CD4-positive, alpha-beta T cell treated with Interleukin-15 for 1 hour (primary cell): ENCODE measurements around the gene NIN.
"Not testable (repeated sequence)": the region's sequence is repeated elsewhere in the genome, so short reads cannot be mapped to it uniquely, and the experiment has no call there.

Experiments used
- DNase-seq: peaks from one replicate; pipeline ENCODE4 v3.0.0-alpha.2; 2020

Gene NIN

DNA sequence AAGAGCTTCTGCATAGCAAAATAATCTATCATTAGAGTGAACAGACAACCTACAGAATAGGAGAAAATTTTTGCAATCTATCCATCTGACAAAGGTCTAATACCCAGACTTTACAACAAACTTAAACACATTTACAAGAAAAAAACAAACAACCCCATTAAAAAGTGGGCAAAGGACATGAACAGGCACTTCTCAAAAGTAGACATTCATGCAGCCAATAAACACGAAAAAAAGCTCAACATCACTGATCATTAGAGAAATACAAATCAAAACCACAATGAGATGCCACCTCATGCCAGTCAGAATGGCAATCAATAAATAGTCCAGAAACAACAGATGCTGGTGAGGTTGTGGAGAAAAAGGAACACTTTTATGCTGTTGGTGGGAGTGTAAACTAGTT, 15.9 kb downstream of the NIN start:
- not testable (repeated sequence) for DNase-seq

DNA sequence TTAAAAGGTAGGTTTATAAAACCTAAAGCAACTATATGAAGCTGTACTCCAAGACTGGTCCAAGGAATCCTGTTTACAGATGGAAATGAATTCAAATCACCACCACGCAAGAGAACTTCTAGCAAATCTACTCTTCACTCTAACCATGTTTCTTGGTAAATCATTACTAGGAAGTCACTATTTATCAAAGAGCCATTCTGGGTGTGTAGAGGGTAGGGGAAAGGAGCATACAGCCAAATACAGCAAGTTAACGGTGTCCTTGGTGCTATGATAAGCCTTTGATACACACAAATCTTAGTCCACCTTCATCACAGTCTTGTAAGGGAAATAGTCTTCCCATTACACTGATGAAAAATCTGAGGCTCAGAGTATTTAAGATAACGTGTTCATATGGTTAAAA, 16.8 kb downstream of the NIN start:
- no peak for DNase-seq

DNA sequence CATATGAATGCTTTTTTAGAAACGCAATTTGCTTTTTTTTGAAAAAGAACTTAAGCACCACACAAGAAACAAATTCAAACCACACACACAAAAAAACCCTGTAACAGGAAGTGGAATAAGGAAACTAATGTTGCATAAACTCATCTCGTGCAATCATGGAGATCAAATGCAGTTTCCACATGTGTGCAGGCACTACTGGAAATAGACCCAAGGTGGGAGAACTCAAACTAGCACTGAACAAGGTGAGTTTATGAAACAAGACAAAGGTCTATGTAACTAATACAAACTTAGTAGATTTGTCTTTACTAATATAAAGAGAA, 17.5 kb downstream of the NIN start:
- no peak for DNase-seq

DNA sequence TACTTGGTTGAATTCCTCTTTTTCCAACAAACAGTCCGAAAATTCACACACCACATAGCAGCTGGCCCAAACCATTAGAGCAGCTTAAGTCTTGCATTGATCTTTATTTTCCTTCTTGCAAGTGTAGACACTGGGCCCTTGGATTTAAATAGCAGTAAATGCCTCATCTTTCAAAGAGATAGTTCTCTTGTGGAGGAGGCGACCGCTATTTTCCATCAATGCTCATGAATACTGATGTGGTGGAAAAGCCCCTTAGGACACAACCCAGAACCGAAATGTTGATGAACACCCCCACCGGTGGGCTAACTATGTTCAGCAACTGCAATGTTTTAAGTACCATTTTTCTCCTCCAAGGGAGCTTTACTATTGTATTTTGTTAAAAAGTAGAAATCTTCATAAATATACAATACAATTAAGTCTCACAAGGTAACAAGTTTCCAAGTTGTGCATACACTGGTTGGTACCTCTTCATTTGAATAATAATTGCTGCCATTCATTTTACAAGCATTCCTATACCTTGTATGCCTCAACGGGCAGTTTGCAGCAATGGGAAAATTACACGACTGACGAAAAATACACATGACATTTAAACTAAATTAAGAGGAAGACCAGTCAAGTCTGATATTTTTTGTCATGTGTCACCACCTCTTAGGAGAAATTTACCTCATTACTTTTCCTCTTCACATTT, 18.0 kb downstream of the NIN start:
- DNase-seq = no peak

DNA sequence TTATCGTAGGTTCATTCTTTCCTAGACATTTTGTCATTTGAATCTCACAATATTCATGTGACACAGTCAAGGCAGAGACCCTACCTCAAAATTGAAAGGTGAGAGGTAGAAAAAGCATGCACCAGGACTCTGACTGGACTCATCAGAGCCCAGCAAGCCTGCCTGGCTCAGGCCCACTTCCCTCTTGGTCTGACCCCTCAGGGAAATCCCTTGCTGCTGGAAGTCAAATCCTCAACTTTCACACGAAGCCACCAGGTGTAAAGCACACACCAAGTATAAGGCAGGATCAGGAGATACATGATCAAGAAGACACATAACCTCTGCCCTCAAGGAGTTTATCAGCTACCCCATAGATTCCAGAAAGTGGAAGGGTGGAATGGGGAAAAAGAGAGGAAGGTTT, 18.8 kb downstream of the NIN start:
- DNase-seq = no peak

DNA sequence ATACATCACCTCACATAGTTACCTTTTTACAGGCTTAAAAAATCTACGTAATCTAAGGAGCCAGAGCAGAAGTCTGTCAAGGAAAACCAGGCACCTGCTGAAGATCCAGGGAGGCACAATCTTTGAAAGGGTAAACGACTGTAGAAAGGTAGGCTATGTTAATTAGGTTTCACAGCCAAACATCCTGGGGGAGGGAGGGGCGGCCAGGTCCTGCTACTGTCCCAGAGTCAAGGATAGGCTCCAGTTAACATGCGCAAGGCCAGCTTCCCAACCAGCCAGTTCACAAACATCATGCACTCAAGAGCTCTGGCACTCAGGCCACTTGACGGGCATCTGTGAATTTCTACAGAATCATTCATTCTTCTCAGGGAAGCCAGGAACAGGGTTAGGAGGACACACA, 22.9 kb downstream of the NIN start:
- no peak for DNase-seq

DNA sequence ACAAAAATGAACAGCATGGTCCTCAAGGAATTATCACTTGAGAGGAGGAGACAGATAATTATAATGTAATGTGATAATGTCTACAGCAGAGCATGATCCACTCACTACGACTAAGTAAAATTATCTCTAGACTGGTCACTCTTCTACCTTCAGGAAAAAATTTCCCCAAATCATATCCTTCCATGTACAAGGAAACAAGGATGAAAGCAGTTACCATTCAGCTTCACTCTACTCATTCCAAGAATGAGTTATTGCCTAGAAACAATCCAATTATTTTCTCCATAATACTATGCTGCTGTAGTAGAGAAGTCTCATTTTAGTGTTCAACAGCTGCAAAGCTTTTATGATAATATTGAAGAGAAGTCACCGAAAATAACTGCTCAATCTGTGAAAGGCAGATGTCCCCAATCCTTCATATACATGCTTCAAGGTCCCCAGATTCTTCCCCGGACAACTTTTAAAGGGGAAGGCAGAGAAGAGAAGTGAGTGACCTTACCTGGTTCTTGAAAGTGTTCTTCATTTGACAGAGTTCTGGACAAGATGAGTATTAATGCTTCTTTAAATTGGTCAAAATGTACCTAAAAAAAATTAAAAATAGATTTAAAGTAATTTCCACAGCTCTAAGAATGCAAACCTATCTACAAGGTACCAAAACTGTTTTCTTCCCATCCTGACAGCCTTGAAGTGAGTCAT, 24.6 kb downstream of the NIN start:
- no peak for DNase-seq

DNA sequence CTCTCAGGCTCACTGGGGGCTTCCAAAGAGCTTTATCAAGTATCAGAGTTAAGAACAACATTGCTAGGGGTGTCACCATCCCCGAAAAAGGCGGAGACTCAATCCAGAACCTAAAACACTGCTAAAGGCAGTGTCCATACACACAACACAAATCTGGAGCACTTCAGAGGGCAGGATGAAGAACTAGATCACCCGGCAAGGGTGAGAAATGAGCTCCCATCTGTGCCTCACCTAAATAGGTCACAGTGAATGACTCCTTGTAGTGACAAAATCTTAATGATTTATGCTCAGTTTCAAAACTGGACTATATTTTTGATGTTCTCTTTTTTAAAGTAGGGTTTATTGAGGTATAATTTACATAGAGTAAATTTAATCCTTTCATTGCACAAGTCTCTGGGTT, 25.6 kb downstream of the NIN start:
- no peak for DNase-seq

DNA sequence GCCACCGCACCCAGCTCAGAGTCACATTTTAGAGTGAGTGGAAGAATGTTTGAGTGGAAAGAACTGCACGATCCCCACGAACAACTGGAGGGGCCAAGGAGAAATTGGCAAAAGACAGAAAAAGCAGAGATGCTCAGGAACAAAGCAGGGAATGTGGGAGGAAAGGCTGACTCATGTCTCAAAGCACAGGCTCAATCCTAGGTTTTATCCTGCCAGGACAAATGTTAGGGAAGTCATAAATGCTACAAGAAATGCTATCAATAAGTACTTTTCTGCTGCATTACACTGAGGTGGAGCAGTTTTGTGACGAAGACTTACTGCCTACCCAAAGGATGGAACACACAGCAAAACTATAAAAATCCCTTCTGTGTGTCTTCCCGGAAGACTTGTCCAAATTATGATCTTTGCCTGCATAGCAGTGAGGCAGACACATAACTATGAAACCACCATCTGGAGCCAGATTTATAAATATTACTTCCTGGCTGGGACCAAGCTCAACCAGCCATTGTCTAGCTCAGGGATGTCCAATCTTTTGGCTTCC, 26.7 kb downstream of the NIN start:
- no peak for DNase-seq

DNA sequence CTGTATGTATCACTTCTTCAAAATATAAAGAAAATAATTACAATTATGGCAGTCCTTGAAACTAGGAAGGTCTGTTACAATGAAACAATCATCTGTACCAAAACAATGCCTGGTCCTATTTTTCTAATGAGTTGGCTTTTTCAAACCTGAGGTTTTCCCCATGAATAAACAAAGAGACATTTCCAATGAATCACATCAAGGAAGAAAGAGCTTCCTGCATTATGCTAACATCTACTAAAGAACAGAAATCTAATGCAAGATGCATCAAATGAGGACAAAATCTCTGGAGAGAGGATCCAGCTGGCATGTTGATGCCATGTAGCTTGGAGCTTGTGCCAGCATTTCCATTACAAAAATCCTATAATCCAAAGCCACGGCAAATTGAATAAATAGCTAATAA, 29.3 kb downstream of the NIN start:
- no peak for DNase-seq

DNA sequence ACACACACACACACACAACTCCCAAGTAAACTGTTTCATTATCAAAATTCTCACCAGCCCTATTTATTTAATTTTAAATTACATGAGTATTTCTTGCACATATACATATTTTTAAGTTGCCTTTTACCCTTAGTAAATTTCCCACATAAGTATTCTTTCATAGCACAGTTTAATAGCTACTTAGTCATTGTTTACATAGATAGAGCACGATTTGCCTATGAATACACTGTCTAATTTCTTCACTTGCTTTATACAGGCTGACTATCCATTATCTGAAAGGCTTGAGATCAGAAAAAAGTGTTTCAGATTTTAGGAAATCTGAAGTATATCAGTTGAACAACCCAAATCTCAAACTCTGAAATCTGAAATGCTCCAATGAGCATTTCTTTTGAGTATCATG, 30.9 kb downstream of the NIN start:
- DNase-seq = no peak

DNA sequence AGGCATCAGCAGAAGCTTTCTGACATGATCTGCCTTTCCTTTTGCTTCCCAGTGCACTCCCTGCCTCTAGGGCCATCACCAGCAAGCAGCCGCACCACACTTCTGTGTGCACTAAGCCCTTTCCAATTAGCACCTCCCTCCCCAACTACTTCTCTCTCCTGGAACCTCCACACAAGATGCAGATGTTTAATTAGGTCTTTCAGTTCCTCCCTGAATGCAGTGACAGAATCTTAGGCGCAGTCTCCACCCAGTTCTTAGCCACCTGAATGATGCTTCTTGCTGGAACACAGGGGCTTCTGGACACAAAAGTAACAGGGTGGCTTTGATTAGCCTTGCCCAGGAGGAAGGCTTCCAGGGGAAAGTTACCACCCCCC, 32.9 kb downstream of the NIN start:
- DNase-seq = no peak

DNA sequence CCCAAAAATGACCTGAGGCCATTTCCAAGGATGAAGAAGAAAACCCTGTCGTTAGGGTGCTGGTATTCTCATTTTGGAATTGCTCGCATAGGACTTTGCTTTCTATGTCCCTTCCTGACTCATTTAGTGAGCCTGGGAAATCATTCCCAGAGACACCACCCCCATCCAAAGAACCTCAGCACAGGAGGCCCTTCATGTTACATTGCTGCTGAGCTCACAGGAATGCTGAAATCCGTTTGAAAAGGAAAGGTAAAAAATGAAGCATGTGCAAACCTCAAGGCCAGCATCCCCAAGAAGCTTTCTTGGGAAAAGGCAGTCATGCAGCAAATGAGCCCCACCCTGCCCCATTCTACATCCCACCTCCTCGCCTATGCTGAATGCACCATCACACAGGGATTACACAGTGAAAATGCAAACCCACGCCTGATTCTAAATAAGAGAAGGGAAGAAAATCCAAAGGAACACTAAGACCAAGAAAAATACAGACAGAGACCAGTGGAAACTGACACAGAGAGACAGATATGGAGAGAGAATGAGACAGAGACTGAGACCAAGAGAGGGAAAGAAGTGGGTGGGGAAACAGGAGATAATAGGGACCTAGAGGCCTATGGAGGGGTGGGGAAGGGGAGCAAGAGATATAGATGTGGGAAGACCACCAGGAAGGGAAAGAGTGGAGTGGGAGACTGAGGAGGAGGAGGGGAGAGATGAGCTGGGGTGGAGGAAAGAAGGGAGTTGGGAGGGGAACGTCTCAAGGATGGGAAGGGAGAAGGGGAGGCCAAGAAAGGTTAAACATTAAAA, 33.5 kb downstream of the NIN start:
- no peak for DNase-seq

DNA sequence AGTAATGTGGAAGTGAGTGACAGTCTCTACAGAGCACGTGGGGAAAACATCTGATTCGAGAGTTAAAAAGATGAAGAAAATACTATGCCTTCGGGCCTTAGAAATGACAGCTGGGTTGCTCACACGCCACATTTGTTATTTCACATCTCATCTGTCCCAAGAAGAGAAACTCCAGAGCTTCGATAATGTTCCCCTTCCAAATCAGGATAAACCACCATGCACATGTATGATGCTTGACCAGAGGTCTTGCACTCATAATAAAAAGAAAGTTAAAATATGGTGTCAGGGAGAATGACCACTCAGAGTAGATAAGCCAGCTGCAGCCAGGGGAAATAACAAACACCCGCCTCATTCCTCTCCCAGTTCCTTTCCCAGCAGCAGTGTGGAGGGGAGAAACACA, 34.6 kb downstream of the NIN start:
- no peak for DNase-seq

DNA sequence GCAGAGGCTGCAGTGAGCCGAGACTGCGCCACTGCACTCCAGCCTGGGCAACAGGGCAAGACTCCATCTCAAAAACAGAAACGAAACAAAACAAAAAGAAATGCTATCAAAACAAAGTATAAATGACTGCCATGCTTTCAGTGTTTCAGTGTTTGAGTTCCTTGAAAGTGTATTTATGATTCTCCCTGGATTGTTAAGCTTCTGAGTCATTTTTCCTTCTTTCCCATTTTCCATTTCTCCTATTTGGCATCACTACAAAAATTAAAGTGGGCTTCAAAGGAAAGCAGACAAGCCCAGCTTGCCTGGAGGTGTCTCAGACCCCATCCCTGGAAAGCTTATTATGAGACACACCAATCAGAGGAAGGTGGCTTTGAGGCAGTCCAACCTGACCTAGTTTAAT, 35.1 kb downstream of the NIN start:
- no peak for DNase-seq

DNA sequence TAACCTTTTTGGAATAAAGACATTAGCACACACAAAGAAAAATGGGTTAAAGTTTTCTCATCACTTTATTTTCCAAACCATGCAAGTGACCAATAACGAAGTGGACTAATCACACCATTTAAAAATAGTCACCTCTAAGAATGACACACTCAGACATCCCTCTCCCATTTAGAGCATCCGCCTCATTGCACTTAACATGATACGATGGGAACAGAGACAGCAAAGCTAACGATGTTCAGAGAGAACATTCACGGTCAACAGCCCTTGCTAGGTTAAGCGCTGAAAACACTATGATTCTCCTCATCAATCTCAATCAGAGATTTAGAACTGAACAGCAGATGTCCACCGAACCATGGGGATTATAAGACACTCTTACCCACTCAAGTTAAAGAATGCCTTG, 35.8 kb downstream of the NIN start:
- no peak for DNase-seq

DNA sequence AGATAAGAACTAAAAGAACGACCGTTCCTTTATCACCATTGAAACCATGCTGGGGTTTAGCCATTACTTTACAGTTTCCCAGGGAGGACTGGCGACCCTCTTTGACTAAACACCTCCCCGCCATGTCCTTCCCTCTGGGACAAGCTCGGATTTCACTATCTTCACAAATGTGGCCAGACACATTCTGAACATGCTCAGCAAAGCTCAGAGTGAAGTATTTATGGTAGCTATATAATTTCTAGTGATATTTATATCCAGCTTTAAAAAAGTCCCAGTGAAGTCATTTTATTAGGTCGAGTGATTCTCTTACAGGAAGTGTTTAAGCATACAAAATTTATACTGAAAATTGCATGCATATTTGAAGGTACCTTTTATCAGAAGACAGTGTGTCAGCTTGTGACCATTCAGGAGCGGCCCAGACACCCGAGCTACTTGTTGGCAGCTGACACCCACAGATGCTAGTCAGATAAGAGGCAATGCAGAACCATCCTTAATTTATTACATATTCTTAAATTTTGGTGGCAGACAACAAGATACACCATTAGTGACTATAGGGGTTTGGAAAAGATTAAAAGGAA, 36.8 kb downstream of the NIN start:
- DNase-seq = no peak

DNA sequence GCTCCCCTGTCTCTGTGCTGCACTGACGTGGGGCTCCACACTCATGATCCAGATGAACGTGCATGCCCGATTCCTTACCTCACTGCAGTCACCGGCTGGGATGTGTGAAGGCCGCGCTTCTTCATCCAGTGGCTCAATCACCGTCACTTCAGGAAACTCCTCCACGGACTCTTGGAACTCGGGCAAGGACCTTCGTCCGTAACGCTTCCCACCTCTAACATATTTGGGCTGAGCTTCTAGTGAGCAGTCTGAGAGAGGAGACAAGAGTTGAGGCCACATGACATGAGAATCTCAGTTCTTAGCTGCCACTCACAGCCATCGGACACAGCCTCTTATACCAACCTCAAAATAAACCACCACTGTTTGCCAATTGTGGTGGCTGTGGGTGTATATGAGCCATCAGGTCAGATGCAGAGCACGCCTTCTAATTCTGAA, 38.3 kb downstream of the NIN start:
- no peak for DNase-seq

DNA sequence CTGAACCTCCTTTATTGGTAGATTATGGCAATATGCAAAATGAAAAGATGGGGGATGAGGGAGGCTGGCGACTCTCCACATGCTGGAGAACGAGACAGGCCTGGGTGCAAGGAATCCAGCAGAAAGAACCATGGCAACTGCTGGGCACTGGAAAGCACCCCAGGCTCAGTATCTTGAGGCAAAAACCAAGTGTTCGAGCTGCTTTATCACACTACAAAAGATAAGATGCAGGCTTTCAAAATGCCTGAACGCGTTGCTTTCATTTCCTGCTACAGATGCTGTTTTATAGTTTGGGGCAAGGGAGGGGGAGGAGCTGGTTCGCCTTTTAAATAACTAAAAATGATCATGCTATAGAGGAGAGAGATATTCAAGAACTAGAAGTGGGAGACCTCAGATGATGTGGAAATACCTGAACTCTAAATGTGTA, 38.9 kb downstream of the NIN start:
- no peak for DNase-seq

DNA sequence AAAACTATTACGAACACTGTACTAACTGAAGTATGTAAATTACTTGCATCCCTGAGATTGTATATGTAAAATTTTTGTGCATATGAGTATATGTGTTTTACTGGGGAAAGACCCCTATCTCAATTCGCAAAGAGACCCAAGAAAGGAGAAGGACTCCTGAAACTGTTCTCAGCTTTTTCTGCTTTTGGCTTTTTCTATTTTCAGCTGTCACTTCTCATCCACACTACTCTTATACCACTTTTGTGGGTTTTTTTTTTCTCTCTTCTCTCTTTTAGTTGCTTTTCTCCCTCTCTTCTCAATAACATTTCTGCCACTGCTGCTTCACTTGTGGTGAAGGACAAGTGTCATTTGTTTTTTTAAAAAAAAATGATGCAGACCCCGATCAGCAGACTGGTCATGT, 39.8 kb downstream of the NIN start:
- DNase-seq = no peak

DNA sequence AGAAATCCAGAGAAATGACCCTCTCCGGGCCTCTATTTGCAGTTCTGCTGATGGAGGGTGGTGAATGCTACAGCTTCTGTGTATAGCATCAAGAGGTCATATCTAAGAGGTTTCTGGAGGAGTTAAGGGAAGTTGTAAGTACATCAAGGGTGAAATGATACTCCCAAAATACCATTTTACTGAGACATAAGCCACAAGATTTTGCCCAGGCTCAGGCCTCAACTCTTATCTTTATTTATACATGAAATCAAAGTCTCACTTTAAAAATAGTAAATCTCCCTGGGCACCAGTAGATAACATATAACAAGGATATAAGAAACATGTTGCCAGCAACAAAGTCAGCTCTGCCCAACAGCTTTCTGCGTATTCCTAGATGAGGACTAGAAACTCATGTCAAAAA, 40.4 kb downstream of the NIN start:
- DNase-seq = no peak

DNA sequence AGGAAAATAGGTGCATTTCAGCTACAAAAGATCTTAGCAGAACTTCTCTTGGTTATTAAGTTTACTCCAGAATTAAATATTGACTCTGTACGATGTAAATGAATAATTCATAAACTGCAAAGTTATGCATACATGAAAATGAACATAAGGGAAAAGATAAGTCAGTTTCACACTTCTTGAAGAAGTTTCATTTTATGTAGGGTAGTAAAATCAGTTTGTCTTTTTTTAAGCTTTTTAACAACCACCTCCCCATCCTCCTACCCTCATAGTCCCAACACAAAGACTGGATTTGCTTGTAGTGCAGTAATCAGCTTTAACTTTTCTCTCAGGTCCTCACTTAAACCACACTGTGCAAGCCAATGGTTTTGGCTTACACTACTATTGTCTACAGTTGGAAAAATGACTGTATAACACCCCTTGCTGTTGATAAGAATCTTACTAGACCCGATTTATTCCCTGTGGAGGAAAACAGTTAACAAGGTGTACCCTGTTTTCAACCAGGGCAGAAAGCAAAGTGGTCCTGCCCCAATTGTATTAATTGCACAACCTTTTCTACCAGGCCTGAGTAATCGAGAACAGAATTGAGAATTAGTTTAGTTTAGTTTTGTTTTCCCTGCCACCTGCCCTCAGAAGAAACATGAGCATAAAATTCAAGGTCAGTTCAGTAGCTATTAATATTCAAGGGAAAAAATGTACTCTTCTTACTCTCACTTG, 44.1 kb downstream of the NIN start:
- DNase-seq = no peak

DNA sequence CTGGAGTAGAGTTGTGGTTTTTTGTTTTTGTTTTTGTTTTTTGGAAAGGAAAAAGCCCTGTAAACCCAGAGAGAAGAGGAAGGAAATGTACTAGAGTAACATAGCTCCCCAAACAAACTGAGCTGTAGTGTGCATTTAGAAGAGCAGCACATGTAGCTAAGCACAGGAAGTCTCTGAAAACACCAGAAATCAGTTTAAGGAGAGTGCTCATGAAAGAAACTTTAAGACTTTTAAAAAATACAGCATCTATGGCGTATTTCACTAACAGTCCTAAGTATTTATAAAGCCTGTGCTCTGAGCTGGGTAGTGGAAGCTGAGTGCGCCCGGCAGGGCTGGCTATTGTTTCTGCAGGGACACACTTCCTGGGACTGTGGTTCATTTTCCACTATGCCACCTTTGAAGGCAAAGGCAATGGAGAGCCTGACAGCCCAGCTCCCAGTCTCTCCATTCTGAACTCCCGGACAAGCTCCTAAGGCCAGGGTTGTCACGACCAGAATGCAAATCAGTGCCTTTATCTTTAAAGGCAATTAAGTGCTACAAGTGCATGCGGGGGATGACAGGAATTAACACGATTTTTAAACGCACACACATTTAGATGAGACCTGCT, 45.4 kb downstream of the NIN start:
- DNase-seq = no peak
